Astrocyte (in vitro differentiated cells and primary cell): ENCODE results near the gene UBA3.

Source experiments
- CTCF ChIP-seq: IDR thresholded peaks from 2 replicates; pipeline ENCODE4 v1.5.1; 2011; ENCODE audit warnings: low read depth, mild to moderate bottlenecking, inconsistent platforms, low read length, moderate library complexity; ENCODE audit not compliant: insufficient read depth
- EZH2 ChIP-seq: IDR thresholded peaks from 2 replicates; pipeline ENCODE4 v1.6.1; 2012; ENCODE audit warnings: mild to moderate bottlenecking, low read length, inconsistent platforms; ENCODE audit not compliant: insufficient read depth

GRCh38 chr3:69079269-69080159 is 651 bp downstream of the UBA3 start:
- TF ChIP-seq EZH2 (no peak), CTCF (no peak)
